HG02885 (cell line): ENCODE results near the gene PARL.

Experiments
- ATAC-seq: cut with Tn5 transposase; IDR thresholded peaks from one replicate; pipeline ENCODE4 v1.9.1; 2021; ENCODE audit warnings: mild to moderate bottlenecking; ENCODE audit not compliant: unreplicated experiment, poor library complexity

Gene PARL, protein sequence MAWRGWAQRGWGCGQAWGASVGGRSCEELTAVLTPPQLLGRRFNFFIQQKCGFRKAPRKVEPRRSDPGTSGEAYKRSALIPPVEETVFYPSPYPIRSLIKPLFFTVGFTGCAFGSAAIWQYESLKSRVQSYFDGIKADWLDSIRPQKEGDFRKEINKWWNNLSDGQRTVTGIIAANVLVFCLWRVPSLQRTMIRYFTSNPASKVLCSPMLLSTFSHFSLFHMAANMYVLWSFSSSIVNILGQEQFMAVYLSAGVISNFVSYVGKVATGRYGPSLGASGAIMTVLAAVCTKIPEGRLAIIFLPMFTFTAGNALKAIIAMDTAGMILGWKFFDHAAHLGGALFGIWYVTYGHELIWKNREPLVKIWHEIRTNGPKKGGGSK

GRCh38 chr3:183884427-183885296, at the start of gene PARL:
Gene PARL, minus strand, starts transcription at chr3:183884880. Its CDS starts 34 bp downstream, at chr3:183884846.
- peak; percentile 100 for ATAC-seq

- ATAC-seq, result no peak
Observed at GRCh38 chr3:183933160-183933559, 48.5 kb upstream of the PARL start.

- no peak for ATAC-seq
Observed at GRCh38 chr3:183931881-183932280, 47.2 kb upstream of the PARL start.

GRCh38 chr3:183930086-183930485, 45.4 kb upstream of the PARL start:
- ATAC-seq, result no peak

DNA sequence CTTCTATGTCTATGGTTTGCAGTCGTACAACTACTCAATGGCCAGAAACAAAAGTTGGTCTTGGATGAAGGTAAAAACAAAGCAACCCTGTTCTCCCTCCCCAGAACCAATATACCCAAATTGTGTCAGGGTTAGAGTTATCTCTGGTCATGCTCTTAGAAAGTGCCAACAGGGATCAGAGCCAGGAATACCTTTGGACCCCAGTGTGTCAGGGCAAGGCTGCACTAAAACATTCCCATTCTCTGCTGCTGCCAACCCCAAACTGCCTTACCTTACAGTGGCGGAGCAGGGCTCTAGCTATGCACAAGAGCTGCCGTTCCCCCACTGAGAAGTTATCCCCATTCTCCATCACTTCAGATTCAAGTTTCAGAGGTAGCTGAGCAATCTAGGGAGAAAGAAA, 42.4 kb upstream of the PARL start:
- no peak for ATAC-seq

DNA sequence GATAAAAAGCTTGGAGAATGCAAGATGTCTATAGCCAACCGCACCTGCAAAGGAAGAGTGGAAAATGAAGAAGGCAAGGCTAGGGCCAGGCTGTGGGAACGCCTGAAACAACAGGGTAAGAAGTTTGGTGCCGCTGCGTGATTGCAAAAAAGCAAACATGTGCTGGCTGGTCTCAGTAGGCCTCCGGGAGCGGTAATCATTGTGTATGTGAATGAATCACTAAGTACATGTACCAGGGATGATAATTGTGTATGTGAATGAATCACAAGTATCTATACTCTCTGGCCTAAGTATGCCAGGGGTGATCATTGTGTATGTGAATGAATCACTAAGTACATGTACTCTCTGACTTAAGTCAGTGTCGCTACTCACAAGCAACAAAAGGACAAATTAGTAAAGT, 40.3 kb upstream of the PARL start:
- ATAC-seq, result no peak

DNA sequence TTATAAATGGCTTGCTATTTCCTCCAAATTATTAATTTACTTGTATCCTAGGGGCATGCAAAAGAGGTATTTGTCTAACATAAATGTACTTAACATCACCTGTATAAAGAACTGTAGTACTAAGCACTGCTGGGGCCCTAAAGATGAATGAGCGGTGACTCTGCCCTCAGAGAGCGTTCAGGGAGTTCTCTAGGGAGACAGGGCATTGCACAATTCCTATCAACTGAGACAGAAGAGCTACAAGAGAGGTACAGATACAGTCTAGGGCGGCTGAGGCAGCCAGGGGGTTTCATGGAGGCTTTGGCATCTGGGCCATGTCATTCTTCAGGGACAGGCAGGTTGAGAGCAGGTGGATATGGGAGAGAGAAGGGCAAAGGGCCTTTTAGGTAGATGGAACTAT, 39.9 kb upstream of the PARL start:
- no peak for ATAC-seq

GRCh38 chr3:183922421-183922820, 37.7 kb upstream of the PARL start:
- ATAC-seq, result no peak

- no peak for ATAC-seq
Observed at GRCh38 chr3:183921096-183921495, 36.4 kb upstream of the PARL start.

GRCh38 chr3:183920416-183920815, 35.7 kb upstream of the PARL start:
- ATAC-seq, result no peak

DNA sequence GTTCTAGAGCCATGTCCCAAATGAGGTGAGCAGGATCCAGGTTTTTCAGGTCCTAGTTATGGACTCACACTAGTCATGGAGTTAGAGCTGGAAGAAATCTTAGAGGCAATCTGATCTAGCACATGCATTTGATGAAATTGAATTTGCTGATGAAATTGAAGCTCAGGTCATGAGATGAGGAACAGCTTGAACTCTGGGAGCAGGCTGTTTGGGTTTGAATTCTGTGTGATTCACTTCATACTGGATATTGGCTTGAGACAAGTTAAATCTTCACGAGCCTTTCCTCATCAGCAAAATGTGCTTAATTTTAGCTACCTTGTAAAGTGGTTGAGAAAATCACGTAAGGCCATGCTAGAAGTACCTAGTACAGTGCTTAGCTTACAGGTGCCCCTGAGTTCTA, 33.5 kb upstream of the PARL start:
- no peak for ATAC-seq

DNA sequence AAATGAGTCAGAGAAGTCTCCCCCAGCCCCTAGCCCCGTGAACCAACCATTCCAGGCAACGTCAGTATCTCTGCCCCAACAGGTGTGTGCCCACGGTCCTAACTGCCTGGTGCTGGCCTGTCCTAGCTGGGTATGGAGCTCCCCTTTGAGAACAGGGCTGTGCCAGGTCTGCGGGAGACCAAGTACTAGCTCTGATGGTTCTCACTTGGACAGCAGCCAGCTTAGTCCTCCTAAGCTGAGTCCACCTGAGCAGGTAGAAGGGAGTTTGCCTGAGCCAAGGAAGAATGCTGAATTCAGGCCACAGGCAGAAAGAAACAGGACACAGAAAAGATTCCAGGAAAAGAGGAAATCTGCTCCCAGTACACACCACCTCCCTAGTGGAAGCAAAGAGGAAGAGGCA, 33.1 kb upstream of the PARL start:
- ATAC-seq, result no peak

GRCh38 chr3:183914856-183915255, 30.2 kb upstream of the PARL start:
- ATAC-seq, result no peak

- no peak for ATAC-seq
Observed at GRCh38 chr3:183913580-183913920, 28.9 kb upstream of the PARL start.

DNA sequence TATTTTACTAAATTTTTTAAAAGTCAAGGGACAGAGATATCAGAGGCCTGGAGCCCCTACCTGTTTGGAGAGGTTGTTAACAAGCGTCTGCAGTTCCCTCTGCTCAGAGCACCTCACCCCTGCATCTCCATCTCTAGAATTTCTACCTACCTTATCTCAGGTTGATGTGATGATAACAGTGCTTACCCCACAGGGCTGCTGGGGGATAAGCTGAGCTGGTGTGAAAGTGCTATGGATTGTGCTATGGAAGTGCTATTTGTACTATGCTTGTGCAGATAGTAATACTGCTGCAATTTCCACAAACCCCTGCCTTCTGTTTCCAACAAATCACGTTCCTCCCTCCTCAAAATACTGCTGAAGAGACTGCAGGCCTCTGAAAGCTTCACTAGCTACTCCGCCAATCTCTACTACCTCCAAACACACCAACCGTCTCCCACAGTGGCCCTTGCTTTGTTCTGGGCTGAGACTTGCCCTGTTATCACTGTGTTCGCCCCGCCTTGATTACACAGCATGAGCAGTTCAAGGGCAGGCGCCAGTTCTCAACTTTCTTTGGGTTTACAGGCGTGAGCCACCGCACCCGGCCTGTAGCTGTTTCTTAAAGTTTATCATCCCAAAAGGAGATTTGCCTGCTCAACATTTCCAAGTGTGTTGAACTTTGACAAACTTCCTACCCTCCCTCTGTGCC, 28.4 kb upstream of the PARL start:
- ATAC-seq, result no peak

GRCh38 chr3:183911763-183912506, 27.3 kb upstream of the PARL start:
- no peak for ATAC-seq

DNA sequence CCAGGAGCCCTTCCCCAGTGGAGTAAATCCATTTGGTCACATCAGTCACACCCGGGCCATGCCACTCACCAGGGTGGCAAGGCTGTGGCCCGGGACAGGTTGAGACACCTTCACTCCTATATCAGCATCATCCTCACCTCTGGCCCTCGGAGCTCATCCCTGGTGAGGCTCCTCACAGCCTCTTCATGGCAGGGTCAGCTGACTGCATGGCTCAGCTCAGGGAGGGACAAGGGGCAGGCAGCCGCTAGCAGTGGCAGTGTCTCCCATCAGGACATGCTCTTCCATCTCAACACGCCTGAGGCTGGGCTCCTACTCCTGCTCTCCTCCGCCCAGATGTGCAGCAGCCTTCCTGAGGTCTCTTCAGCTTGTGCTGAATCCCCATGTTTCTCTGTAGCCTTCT, 26.4 kb upstream of the PARL start:
- no peak for ATAC-seq

DNA sequence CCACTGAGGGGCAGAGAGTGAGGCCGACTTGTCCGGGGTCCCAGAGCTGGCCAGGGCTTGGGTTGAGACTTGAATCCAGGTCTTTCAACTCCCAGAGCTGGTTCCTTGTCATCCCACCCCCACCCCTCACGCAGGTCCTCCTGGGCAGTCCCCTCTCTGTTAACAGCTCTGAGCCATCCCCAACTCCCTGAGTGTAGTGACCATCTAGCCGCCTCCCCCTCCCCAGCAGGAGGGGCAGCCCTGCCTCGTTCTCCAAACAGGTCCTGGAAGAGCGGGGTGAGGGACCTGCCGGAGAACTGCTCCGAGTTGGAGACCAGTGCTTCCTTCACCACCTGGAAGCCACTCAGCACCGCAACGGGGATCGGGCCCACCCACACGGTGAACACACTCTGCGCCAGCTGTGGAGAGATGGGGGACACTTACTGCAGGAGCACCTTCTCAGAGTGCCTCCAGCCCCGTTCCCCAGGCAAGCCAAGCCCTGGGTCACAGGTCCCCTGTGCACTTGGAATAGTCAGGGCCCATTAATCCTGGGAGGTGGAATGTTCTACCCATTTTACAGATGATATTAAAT, 24.4 kb upstream of the PARL start:
- no peak for ATAC-seq

DNA sequence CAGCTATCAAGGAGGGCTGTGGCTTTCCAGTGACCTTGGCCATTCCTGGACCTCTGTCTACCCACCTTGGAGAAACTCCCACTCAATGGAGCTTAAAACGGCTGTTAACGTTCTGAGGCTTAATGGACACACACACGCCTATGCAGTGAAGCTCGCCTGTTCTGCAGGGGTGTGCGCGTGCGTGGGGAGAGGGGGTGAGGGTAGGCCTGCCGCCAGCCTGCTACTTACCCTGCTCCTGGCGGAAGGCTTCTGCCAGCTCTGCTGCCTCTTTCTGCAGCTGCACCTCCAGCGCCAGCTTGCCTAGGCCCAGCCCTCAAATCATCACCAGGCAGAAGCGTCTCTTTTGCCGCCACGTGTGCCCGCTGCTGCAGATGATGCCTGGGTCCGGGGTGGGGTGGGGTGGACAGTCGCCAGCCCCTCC, 23.2 kb upstream of the PARL start:
- no peak for ATAC-seq

- no peak for ATAC-seq
Observed at GRCh38 chr3:183907176-183907575, 22.5 kb upstream of the PARL start.
